ENCODE data around the gene PLSCR5. TPM values are rescaled to one million over a fixed set of nuclear protein-coding genes. Genes with fewer than 3 reads are reported as not detected.

PLSCR5 gene
- polyA plus RNA-seq, 1 of the 3 experiments (the other 2 are of a cell fraction), result not detected

GRCh38 chr3:146637871-146638270 is 32.7 kb upstream of the PLSCR5 start:
- Histone ChIP-seq H4K20me1 (ENCODE audit: insufficient read depth) (no peaks in the 10 kb centered on the region), H3K9me3 (no peaks in the 10 kb centered on the region), H3K9me2 (no peaks in the 10 kb centered on the region), H3K9ac (no peak overlapping the region), H3K4me3 (ENCODE audit: low read depth in 2 of 2, low read length in 1 of 2) (no peak overlapping the region), H2AFZ (ENCODE audit: low read depth) (no peak overlapping the region), H3K27me3 (ENCODE audit: insufficient read depth) (no peaks in the 10 kb centered on the region; the same call in 1 of the 2 replicates), H3K79me2 (ENCODE audit: insufficient read depth) (no peaks in the 10 kb centered on the region), H3K4me2 (no peak overlapping the region), H3K4me1 (ENCODE audit: control insufficient read depth in 1 of 2, insufficient read depth in 2 of 2, low read depth in 1 of 2, low read length in 1 of 2) (no peaks in the 10 kb centered on the region), H3K36me3 (replicated peaks in 1 of 2; ENCODE audit: control insufficient read depth in 1 of 2, insufficient read depth in 2 of 2, low read length in 1 of 2) (no peaks in the 10 kb centered on the region), H3F3A (replicated peaks; ENCODE audit: insufficient read depth) (peaks cover 3% of the 10 kb centered on the region), H3K27ac (ENCODE audit: low read depth in 2 of 2, low read length in 1 of 2) (no peak overlapping the region)
- CTCF ChIA-PET, result interaction anchor here (1.0 to 1.2 kb wide), 5 partner anchors 35 to 554 kb away, joined by 3 to 5 read pairs (median 4); no protein-coding TSS in a partner anchor
- TF ChIP-seq POLR2AphosphoS5 (IDR thresholded peaks at IDR 0.05; ENCODE audit: low read depth, low read length), result no peak
- TF ChIP-seq ZBTB33 (IDR thresholded peaks at IDR 0.05; ENCODE audit: borderline replicate concordance, low read depth), result no peak
- TF ChIP-seq ELF1 (IDR thresholded peaks at IDR 0.05), result no peak
- no peak for TF ChIP-seq TEAD4 (IDR thresholded peaks at IDR 0.05; ENCODE audit: borderline replicate concordance, insufficient read depth)
- TF ChIP-seq IRF3 (IDR thresholded peaks at IDR 0.05; ENCODE audit: low read depth, low read length), result no peak
- TF ChIP-seq JUND (IDR thresholded peaks at IDR 0.05), result no peak
- no peak for TF ChIP-seq YY1 (IDR thresholded peaks at IDR 0.05; ENCODE audit: low read depth)
- no peak for TF ChIP-seq NRF1 (IDR thresholded peaks at IDR 0.05; ENCODE audit: low read depth, low read length)
- TF ChIP-seq RCOR1 (IDR thresholded peaks at IDR 0.05; ENCODE audit: low read length), result no peak
- no peak for TF ChIP-seq MXI1 (IDR thresholded peaks at IDR 0.05; ENCODE audit: low read depth, low read length)
- TF ChIP-seq EZH2phosphoT487 (IDR thresholded peaks at IDR 0.05; ENCODE audit: borderline replicate concordance, low read depth), result no peak
- TF ChIP-seq EP300 (IDR thresholded peaks at IDR 0.05; ENCODE audit: borderline replicate concordance in 1 of 2, low read depth in 1 of 2, low read length in 1 of 2), result no peak
- no peak for TF ChIP-seq FOXJ3 (CRISPR knock-in tag; IDR thresholded peaks at IDR 0.05)
- TF ChIP-seq RFX5 (IDR thresholded peaks at IDR 0.05; ENCODE audit: low read length), result no peak
- TF ChIP-seq RXRA (IDR thresholded peaks at IDR 0.05; ENCODE audit: borderline replicate concordance, low read depth), result no peak
- no peak for TF ChIP-seq USF2 (IDR thresholded peaks at IDR 0.05; ENCODE audit: borderline replicate concordance, low read depth, low read length)
- TF ChIP-seq CTCF (IDR thresholded peaks at IDR 0.05), result no peak
- no peak for TF ChIP-seq USF1 (IDR thresholded peaks at IDR 0.05; ENCODE audit: borderline replicate concordance, low read depth)
- TF ChIP-seq NFIC (IDR thresholded peaks at IDR 0.05; ENCODE audit: borderline replicate concordance), result no peak
- no peak for TF ChIP-seq RAD21 (IDR thresholded peaks at IDR 0.05; ENCODE audit: low read length)
- DNase-seq, result no peak
- 55% methylated on average over 3 of the region's 3 CpGs for WGBS (ENCODE audit: low lambda C conversion rate)
- POLR2A ChIA-PET, result no interaction called here

All from SK-N-SH (cell line).